NCI-H1417 (cell line): ENCODE measurements around the gene TULP4.
"Not testable (repeated sequence)": the region's sequence is repeated elsewhere in the genome, so short reads cannot be mapped to it uniquely, and the experiment has no call there.

ENCODE experiments used
- DNase-seq, 3 experiments: peaks; one replicate each; lab custom pipeline; 2025; lab: John Stamatoyannopoulos, UW

TULP4 gene

GRCh38 chr6:158529629-158530028, 217.4 kb downstream of the TULP4 start:
- DNase-seq, result no peak

DNA sequence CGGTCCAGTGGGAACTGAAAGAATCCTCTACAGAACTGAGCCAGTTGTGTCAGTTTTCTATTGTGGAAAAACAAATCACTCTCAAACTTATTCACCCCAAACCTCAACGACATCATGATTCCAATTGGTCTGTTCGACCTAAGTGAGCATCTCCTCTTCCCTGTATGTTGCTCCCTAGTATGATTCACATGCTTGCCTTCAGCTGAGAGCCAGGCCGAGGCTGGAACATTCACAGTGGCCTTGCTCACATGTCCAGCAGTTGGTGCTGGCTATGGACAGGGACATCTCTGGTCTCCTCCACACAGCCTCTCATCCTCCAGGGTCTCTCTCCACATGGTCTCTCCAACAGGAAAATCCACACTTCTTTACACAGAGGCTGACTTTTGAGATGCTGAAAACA, 219.3 kb downstream of the TULP4 start:
- no peak for DNase-seq

DNA sequence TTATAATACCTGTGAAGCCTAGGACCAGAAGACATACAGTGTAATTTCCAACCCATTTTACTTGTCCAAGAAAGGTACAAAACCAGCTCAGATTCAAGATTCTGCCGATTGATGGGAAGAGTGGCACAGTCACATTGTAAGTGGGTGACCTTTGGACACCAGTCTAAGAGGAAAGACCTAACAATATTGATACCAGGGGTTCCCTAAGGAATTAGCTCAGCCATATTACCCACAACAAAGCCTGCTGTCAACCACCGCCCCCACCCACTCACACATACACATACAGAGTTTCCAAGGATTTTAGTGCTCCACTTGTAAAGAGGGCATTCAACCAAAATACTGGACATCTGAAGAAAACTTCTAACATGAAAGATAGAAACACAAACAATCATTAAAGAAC, 219.7 kb downstream of the TULP4 start:
- DNase-seq, result no peak

DNA sequence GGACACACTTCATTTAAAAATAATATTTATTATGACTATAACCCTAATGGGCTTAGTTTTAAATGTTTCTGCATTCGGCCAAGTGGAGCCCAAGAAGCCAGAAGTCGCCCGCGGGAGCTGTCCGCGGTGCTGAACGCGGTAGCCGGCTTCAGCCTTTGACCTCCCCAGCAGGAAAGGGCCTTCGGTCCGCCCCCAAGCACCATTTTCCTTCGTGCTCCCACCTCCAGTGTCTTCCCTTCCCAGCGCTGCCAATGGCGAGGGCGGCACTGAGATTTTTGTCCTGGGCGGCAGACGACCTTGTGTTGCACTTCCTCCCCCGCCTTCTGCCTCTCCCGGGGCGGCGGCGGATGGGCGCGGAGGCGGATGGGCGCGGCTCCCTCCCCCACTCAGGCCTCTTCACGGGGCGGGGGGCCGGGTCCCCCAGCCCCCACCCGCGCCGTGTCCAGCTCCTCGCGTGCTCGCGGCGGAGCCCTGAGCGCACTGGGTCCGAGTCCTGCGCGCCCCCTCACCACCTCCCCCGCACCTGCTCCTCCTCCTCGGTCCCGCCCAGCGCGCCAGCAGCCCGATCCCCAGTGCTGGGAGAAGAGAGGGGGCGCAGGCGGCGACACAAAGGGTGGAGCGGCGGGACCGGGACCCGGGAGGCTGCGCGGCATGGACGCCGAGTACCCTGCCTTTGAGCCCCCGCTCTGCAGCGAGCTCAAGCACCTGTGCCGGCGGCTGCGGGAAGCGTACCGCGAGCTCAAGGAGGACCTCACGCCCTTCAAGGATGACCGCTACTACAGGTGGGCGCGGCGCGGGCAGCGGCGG, 224.0 kb downstream of the TULP4 start:
- DNase-seq, result peak; percentile 64 to 96 (median 92)

DNA sequence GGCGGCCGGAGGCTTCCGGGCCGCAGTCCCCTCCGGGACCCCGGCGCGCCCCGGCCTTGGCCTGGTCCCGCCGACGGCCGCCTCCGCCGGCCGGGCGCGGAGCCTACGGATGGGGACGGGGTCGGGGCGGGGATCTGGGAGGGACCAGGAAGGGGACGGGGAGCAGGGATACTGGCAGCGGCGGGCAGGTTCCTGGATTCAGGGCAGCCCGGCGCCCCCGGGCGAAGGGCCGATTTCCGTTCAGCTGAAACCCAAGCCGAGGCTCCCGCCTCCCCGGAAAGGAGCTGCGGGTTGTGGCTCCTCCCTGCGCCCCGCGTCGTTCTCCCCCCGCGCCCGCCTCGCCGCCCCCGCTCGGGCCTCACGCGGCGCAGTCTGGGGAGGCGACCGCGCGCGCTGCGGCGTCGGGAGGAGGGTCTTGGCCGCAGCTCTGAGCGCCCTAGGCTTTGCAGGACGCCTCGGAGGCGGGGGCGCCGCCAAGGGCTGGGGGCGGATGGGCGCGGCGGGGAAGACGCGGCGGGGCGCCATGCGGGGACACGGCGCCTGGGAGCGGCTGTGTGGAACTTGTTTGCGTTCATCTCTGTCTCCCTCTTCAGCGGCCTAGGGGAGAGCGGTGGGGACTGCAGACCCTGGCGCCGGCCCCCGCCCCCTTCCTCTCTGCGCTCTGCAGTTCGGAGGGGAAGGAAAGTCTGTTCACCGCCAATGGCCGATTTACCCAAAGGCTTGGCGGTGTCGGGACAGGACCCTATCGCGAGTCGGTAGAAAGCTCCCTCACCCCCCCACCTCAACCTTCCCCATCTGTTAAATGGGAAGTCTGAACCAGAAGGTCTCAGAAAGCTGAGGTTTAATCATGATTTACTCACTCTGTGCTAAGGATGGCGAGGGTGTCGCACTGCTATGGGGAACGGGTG, 224.9 kb downstream of the TULP4 start:
- DNase-seq, result peak; percentile 62 to 92 (median 90)

GRCh38 chr6:158538741-158539140, 226.5 kb downstream of the TULP4 start:
- no peak for DNase-seq

DNA sequence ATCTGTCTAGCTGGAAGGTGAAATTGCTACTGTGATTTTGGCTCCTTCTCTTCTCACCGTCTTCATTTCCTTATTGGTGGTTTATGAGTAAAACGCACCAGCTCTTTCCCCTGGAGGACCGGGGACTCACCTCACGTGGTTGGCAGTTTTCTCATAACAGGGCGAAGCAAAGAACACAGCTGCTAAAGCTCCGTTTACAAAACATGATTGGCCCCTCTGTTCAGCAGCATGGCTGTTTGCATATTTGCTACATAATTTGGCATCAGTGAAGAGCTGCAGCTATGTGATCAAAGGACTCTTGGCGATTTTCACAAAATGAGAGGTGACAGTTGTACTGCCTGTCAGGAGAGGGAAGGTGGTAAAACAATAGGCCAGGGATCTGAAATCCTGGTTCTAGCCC, 227.1 kb downstream of the TULP4 start:
- no peak for DNase-seq

DNA sequence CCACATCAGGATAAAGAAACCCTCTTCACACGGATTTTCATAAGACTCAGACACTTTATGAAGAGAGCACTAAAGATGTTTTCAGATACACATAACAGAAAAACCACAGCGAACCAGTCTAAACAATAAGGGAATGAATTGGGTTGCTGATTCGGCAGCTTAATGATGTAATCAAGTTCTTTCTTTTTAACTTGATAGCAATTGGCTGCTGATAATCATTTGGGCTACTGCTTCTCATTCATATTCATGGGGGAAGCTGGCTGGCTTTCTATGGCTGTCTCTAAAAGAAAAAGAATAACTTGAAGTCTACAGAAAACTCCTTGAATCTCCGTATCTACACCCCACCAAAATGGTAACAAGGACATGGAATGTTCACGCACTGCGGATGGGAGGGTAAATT, 227.6 kb downstream of the TULP4 start:
- no peak for DNase-seq

- DNase-seq, result no peak
Observed at GRCh38 chr6:158543606-158544185, 231.4 kb downstream of the TULP4 start.

GRCh38 chr6:158544428-158544827, 232.2 kb downstream of the TULP4 start:
- DNase-seq, result no peak

GRCh38 chr6:158545043-158545966, 233.0 kb downstream of the TULP4 start:
- no peak for DNase-seq

GRCh38 chr6:158548418-158549161, 236.3 kb downstream of the TULP4 start:
- DNase-seq, result peak; percentile 17 to 51 (median 38)

DNA sequence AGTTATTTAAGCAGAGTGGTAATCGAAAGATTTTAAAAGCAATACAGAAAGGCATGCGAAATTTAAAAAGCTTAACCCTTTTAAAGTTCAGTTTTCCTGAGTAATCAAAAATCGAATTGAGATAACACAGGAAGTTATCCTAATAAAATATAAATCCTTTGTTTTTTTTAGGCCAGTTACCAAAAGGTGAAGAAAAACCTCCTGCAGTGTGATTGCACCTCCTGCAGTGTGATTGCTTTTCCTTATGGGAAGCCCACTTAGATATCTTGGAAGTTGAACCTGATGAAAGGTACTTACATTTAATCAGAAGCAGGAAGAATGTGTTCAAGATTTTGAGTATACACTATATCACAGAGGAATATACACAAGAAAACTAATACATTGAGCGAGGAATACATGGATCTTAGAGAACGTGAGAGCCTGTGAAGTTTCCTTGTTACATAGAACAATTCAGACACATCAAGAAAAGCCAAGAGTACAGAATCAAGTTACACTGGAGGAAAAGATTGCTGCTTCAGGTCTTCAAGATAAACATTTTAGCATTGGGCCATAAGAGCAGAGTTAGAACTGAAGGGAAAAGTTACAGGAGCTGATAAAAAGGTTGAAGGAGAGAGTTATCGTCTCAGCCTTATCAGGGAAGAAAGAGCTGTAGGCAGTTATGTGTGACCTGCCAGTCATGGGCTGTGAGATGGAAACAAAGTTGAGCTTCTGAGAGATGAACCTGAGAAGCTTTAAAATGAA, 240.0 kb downstream of the TULP4 start:
- DNase-seq, result peak in 1 of 3 experiments; percentile 24

- DNase-seq, result no peak
Observed at GRCh38 chr6:158552796-158553138, 240.5 kb downstream of the TULP4 start.

GRCh38 chr6:158554611-158555361, 242.5 kb downstream of the TULP4 start:
- peak in 1 of 3 experiments; percentile 28 for DNase-seq

GRCh38 chr6:158556113-158556512, 243.8 kb downstream of the TULP4 start:
- no peak for DNase-seq

GRCh38 chr6:158557110-158557509, 244.8 kb downstream of the TULP4 start:
- DNase-seq, result not testable (repeated sequence)

DNA sequence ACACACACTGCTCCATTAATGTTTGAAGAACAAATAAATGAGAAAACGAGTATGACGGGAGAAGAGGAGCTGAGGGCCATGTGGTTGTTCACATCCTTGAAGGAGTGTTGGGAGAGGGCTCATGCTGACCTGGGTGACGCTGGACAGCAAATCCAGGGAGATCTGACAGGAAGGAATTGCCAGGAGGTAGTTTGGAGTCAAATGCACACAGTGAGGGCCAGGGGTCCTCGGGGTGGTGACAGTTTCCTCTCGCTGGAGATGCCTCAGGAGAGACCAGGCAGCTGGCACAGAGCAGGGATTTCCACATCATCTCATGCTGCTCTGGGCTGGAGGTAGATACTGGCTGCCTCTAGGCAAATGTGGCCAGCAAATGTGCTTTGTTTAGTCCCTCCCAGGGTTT, 245.7 kb downstream of the TULP4 start:
- no peak for DNase-seq
